MM.1S (cell line): ENCODE data around the gene NAP1L5.

Experiments
- EZH2phosphoT487 ChIP-seq: fragments of 300-600 bp; sonication (generic); IDR thresholded peaks from 2 replicates; pipeline ENCODE4 v1.6.1; 2018; ENCODE audit warnings: antibody characterized with exemption, low read length
- TF ChIP-seq, protein P1 (sequence below): fragments of 300-600 bp; sonication (generic); IDR thresholded peaks from 2 replicates; pipeline ENCODE4 v1.5.1; 2016; ENCODE audit warnings: antibody characterized with exemption, low read length, mixed read lengths

DNA sequence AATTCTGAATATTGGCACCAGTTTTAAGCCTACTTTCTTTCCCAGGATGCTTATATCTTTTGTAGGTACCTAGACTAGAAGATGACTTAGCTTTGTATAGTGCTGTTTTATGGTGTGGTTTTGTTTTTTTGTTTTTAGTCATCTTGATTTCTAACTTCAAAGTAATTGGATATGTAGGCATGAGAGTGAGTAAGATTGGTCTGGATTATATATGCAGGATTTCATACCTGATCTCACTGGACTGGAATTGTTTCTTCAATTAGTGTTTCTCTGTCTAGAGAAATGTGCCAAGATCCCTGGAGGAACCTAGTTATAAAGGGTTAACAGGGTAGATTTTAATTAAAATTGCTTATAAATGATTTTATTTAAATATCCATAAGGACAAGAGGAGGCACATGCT lies 23.1 kb downstream of the NAP1L5 start:
- TF ChIP-seq, protein P1, sequence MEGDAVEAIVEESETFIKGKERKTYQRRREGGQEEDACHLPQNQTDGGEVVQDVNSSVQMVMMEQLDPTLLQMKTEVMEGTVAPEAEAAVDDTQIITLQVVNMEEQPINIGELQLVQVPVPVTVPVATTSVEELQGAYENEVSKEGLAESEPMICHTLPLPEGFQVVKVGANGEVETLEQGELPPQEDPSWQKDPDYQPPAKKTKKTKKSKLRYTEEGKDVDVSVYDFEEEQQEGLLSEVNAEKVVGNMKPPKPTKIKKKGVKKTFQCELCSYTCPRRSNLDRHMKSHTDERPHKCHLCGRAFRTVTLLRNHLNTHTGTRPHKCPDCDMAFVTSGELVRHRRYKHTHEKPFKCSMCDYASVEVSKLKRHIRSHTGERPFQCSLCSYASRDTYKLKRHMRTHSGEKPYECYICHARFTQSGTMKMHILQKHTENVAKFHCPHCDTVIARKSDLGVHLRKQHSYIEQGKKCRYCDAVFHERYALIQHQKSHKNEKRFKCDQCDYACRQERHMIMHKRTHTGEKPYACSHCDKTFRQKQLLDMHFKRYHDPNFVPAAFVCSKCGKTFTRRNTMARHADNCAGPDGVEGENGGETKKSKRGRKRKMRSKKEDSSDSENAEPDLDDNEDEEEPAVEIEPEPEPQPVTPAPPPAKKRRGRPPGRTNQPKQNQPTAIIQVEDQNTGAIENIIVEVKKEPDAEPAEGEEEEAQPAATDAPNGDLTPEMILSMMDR: no peak
- no peak for TF ChIP-seq EZH2phosphoT487
